GM12864 (cell line): ENCODE measurements around the gene SLC13A3.
A peak's percentile ranks its signal among the peaks of the same experiment; 100 is the strongest.

Source experiments
- DNase-seq: peaks from one replicate; pipeline ENCODE4 v3.0.0-alpha.2; 2011; ENCODE audit warnings: low read depth
- H3K4me3 ChIP-seq: 2 replicates; pipeline ENCODE4 v1.5.1; 2011; ENCODE audit warnings: mild to moderate bottlenecking, low read depth, low read length, control low read depth
- TF ChIP-seq, protein P1 (sequence below): IDR thresholded peaks from 2 replicates; pipeline ENCODE4 v1.5.1; 2011; ENCODE audit warnings: low read depth, mild to moderate bottlenecking, moderate library complexity, low read length, control low read depth, inconsistent platforms; ENCODE audit errors: missing control alignments

The SLC13A3 gene

GRCh38 chr20:46695892-46696291 lies 44.6 kb upstream of the SLC13A3 start:
- TF ChIP-seq, protein P1, sequence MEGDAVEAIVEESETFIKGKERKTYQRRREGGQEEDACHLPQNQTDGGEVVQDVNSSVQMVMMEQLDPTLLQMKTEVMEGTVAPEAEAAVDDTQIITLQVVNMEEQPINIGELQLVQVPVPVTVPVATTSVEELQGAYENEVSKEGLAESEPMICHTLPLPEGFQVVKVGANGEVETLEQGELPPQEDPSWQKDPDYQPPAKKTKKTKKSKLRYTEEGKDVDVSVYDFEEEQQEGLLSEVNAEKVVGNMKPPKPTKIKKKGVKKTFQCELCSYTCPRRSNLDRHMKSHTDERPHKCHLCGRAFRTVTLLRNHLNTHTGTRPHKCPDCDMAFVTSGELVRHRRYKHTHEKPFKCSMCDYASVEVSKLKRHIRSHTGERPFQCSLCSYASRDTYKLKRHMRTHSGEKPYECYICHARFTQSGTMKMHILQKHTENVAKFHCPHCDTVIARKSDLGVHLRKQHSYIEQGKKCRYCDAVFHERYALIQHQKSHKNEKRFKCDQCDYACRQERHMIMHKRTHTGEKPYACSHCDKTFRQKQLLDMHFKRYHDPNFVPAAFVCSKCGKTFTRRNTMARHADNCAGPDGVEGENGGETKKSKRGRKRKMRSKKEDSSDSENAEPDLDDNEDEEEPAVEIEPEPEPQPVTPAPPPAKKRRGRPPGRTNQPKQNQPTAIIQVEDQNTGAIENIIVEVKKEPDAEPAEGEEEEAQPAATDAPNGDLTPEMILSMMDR = no peak
- no peak overlapping the region for H3K4me3 ChIP-seq
- DNase-seq = no peak

GRCh38 chr20:46694484-46694883 lies 43.2 kb upstream of the SLC13A3 start:
- DNase-seq = peak; percentile 45
- TF ChIP-seq, protein P1 = no peak
- H3K4me3 ChIP-seq = no peak overlapping the region

GRCh38 chr20:46691196-46691595 lies 39.9 kb upstream of the SLC13A3 start:
- H3K4me3 ChIP-seq = no peak overlapping the region
- TF ChIP-seq, protein P1 = no peak

DNA sequence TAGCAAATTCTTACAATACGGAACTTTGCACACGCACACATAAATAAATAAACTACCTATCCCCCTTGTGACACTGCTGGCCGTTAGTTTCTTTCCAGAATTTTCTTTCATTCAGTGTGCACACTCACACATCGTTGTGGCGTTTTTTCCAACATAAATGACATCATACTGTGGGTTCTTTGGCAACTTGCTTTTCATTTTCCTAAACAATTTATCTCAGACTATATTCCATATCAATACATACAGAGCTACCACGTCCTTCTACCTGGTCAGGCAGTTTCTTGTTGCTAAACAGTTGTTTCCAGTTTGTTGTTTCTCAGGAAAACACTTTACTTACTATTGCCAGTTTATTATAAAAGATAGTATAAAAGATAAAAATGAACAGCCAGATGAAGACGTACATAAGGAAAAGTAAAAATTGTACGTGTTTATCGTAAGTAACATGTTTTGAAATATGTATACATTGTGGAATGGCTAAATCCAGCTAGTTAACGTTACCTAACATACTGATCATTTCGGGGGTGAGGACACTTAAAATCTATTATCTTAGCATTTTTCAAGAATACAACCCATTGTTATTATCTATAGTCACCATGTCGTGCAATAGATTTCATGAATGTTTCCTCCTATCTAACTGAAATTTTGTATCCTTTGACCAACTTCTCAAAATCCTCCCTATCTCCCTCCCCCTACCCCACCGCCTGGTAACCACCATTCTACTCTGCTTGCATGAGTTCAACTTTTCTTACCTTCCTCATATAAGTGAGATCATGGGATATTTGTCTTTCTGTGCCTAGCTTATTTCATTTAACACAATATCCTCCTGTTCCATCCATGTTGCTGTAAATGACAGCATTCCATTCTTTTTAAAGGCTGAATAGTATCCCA lies 39.2 kb upstream of the SLC13A3 start:
- TF ChIP-seq, protein P1 = no peak
- H3K4me3 ChIP-seq = peak overlapping the region; percentile 85; the same call in 1 of the 2 replicates
- DNase-seq = no peak

More at GRCh38 chr20:46691196-46691595, 39.9 kb upstream of the SLC13A3 start:
- no peak for DNase-seq

- TF ChIP-seq, protein P1 = no peak
- DNase-seq = no peak
- H3K4me3 ChIP-seq = peak overlapping the region; percentile 85
Measured at GRCh38 chr20:46689754-46690085, 38.5 kb upstream of the SLC13A3 start.

- TF ChIP-seq, protein P1 = peak; percentile 38
- peak; percentile 97 for DNase-seq
- peak within 1 kb of the TSS; percentile 85 for H3K4me3 ChIP-seq
Measured at GRCh38 chr20:46689082-46689753, 38.0 kb upstream of the SLC13A3 start, which contains the start of gene TP53RK. TP53RK (minus strand) TSS chr20:46689444; CDS start chr20:46689414, 30 bp downstream.
